NCI-H1092 (cell line): Measurements from ENCODE around the gene ZNF217.
"Not testable (repeated sequence)": the region's sequence is repeated elsewhere in the genome, so short reads cannot be mapped to it uniquely, and the experiment has no call there.

Source experiments
- DNase-seq: peaks from one replicate; lab custom pipeline; 2025; lab: John Stamatoyannopoulos, UW

The ZNF217 gene

DNA sequence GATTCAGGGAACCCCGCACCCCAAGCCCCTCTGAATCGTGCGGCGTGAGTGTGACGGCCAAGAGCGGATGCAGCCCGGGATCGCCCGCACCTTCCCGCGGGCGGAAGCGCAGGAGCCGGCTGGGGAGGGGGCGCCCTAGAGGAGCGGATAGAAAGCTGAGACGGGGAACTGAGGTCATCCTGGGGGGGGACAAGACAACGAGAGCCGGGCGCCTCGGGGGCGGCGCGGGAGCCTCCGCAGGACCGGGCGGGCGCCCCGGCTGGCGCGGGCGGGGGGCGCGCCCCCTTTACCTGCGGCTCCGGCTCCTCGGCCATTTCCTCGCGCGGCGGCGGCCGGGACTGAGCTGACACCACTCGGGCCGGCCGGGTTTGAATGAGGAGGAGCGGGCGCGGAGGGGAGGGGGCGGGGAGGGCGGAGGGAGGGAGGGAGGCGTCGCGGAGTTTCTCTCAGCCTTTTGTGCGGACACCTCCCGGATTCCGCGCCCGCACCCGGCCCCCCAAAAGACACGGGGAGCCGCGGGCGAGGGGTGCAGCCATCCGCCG, at the start of gene ZNF217:
TSS of gene ZNF217 (minus strand) at position 374 of the 542 bp plus-strand sequence. CDS start 11,013 bp downstream, outside the sequence.
- not testable (repeated sequence) for DNase-seq

DNA sequence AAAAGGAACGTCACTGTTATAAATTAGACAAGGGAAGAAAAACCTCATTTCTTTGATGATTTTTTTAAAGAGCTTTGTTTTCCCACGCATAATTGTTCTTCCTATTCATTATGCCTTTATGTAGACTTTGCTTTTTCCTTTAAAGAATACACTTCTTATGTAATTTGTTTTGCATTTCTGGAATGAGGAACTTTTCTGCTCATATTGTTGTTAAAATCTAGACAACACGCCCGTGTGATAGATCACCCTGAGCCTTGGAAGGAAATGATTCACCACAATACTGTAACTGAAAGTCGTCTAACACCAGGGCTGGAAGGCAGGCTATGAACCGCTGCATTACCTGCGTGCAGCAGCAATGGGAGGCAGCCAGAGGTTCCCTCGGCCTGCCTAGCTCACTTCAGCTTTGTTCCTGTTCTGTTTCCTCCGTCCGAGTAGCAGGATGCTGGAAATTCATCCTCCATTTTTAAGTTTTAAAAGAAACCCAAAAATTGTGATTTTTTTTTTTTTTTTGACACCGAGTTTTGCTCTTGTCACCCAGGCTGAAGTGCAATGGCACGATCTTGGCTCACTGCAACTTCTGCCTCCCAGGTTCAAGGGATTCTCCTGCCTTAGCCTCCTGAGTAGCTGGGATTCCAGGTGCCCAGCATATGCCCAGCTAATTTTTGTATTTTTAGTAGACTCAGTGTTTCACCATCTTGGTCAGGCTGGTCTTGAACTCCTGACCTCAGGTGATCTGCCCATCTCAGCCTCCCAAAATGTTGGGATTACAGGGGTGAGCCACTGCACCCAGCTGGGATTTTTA, 49.6 kb upstream of the ZNF217 start:
- DNase-seq: no peak

DNA sequence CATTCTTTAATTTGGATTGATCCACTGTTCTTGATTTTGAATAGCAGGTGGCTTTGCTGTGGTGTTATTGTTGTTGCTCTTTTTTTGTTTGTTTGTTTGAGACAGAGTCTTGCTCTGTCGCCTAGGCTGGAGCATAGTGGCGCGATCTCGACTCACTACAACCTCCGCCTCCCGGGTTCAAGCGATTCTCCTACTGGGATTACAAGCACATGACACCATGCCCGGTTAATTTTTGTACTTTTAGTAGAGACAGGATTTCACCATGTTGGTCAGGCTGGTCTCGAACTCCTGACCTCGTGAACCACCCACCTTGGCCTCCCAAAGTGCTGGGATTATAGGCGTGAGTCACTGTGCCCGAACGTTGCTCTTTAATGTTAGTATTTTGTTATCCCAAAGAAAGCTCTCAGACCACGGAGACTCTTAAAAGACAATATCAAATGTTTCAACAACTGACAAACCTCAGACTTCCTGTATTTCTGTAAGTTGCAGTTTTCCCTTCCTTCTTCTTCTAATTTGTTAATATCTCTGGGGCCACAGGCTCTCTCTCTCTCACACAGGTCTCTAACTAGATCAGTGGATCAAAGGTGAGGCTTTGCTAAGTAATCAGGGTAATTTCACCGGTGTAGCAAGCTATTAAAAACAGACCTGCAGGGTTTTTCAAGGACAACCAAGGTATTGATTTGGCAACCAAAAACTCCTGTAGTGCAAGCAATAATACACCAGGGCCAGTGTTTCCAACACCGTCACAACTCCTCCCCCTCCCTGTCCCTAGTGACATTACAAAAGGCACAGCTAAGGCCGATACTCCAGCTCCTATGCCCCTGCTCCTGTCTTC, 48.8 kb upstream of the ZNF217 start:
- DNase-seq: no peak

DNA sequence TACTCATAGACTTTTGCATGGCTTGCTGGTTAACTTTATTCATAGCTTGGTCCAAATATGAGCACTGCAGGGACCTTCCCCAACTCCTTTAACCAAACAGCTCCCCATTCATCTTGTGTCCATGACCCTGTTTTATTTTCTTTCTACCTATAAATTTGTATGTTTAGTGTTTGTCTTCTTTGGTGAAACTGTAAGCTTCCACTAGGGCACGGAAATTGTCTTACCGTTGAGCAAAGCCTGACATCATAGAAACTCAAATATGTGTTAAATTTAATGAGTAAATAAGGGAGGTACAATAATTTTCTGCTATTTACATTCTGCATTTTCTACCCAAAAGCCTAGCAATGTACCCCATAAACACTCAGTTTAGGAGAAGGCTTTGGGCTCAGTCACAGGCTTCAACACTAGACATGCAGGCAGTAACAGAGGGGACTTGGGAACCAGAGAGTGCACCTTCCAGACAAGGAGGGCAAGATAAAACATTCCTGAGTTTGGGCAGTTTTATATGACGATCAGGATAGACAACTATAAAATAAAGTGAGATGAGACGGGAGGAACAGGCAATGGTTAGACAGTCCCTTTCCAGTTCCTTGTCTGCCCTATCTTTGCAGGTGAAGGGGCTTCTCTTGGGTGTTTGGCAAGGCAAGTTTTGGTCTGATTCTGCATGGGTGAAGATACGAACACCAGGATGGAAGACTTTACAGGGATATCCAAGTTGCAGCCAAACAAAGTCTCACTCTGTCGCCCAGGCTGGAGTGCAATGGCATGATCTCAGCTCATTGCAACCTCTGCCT, 46.2 kb upstream of the ZNF217 start:
- DNase-seq: no peak

DNA sequence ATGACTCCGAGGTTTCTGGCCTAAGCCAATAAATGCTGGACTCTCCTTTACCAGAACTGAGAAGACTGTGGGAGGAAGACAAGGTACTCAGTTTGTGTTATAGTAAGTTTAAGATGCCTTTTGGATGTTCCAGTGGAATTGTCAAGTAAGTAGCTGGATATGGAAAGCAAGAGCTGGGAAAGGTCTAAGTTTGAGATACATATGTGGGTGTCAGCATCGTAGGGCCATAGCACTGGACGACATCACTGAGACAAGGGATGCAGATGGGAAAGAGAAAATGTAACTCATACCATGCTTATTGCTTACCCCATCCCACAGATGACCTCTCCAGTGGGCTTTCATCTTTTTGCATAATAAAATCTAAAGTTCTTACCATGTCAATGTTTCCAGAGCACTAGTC, 45.5 kb upstream of the ZNF217 start:
- DNase-seq: no peak

DNA sequence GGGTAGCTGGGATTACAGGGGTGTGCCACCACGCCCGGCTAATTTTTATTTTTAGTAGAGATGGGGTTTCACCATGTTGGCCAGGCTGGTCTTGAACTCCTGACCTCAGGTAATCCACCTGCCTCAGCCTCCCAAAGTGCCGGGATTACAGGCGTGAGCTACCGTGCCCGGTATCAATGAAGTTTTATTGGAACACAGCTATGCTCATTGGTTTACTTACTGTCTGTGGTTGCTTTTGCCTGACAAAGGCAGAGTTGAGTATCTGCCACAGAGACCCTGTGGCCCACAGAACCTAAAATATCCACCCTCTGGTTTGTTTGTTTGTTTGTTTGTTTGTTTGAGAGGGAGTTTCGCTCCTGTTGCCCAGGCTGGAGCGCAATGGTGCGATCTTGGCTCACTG, 43.7 kb upstream of the ZNF217 start:
- DNase-seq: not testable (repeated sequence)

DNA sequence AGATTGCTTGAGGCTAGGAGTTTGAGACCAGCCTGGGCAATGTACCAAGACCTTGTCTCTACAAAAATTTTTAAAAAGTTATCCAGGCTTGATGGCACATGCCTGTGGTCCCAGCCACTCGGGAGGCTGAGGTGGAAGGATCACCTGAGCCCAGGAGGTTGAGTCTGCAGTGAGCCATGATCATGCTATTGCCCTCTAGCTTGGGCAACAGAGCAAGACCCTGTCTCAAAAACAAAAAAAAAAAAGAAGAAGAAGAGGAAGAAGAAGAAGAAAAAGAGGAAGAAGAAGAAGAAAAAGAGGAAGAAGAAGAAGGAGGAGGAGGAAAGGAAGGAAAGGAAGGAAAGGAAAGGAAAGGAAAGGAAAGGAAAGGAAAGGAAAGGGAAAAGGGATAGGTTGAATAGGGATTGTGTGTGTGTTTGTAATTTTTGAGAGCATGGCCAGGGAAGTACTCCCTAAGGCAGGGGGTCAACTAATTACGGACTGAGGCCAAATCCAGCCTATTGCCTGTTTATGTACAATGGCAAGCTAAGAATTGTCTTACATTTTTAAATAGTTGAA, 43.0 kb upstream of the ZNF217 start:
- DNase-seq: no peak

DNA sequence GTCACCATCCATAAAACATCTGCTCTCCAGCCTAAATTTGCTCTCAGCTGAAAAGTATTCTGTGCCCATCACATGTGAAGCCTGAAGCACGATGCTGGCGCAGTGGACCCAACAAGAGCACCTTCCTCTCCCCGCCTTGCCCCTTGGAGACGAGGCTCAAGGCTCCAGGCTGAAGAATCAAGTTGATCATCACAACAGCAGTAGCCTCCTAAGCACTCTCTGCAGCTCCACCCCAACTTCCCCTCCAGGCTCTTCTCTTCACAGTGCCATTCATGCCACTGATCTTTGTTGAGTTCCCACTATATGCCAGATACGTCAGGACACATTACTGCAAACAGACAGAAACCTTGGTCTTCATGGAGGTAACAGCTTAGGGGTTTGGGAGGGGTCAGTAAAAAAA, 41.6 kb upstream of the ZNF217 start:
- DNase-seq: no peak

DNA sequence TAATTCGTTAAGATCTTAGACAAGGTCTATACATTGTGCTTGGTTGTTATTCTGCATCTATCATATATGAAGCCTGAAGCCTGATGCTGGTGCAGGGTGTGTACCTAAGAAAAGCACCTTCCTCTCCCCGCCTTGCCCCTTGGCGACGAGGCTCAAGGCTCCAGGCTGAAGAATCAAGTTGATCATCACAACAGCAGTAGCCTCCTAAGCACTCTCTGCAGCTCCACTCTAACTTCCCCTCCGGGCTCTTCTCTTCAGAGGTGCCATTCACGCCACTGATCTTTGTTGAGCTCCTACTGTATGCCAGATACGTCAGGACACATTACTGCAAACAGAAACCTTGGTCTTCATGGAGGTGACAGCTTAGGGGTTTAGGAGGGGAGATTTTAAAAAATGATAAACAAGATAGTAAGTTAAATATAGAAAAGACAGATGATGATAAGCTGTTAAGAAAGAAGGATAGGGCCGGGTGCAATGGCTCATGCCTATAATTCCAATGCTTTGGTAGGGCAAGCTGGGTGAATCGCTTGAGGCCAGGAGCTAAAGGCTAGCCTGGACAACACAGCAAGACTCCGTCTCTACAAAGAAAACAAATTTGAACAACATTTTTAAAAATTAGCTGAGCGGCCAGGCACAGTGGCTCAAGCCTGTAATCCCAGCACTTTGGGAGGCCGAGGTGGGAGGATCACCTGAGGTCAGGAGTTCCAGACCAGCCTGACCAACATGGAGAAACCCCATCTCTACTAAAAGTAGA, 38.4 kb upstream of the ZNF217 start:
- no peak for DNase-seq

DNA sequence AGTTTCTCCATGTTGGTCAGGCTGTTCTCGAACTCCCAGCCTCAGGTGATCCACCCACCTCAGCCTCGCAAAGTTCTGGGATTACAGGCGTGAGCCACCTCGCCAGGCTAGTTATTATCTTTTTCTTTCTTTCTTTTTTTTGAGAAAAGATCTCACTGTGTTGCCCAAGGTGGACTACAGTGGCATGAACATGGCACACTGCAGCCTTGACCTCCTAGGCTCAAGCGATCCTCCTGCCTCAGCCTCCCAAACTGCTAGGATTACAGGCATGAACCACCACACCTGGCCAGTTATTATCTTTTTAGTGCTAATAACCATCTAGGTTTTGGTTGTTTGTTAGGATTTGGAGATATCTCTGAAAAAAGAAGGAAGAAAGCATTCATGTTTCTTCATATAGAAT, 35.8 kb upstream of the ZNF217 start:
- no peak for DNase-seq

DNA sequence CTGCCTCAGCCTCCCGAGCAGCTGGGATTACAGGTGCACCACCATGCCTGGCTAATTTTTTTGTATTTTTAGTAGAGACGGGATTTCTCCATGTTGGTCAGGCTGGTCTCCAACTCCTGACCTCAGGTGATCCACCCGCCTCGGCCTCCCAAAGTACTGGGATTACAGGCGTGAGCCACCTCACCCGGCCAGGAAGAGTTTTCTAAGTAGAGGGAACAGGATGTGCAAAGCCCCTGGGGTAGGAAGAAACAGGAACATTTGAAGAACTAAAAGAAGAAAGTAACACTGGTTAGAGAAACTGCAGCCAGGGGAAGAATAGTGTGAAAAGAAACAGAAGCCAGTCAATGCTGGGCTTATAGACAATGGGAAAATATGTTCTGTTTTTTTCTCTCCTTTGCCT, 35.1 kb upstream of the ZNF217 start:
- DNase-seq: not testable (repeated sequence)

DNA sequence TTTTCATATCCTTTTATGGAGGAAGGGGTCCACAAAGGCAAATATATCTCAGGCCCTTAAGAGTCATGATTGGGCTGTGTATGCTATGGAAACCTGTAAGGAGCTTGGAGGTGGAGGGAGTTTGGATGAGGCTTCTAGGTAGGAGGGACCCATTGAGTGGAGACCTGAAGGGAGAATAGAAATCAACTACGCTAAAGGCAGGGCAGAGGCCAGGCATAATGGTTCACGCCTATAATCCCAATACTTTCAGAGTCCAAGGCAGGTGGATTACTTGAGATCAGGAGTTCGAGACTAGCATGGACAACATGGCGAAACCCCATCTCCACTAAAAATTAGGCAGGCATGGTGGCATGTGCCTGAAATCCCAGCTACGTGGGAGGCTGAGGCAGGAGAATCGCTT, 34.4 kb upstream of the ZNF217 start:
- no peak for DNase-seq

DNA sequence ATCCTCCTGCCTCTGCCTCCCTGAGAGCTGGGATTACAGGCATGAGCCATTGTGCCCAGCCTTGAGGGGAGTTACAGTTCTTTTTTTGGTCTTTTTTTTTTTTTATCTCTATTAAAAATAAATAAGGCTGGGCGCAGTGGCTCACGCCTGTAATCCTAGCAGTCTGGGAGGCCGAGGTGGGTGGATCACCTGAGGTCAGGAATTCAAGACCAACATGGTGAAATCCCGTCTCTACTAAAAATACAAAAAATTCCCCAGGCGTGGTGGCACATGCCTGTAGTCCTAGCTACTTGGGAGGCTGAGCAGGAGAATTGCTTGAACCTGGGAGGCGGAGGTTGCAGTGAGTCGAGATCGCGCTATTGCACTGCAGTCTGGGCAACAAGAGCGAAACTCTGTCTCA, 33.4 kb upstream of the ZNF217 start:
- DNase-seq: not testable (repeated sequence)

DNA sequence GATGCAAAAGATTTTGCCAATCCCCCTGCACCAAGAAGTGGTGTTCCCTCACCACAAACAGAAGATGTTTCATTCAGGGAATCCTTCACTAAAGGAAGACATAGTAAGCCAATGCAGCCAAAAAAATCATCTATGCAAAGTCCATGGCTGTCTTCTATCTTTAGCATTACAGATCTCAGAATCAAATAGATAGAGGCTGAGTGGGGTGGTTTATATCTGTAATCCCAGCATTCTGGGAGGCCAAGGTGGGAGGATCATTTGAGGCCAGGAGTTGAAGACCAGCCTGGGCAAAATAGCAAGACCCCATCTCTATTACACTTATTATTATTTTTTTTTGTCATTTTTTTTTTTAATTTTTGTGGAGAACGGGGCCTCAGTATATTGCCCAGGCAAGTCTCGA, 32.9 kb upstream of the ZNF217 start:
- DNase-seq: no peak

DNA sequence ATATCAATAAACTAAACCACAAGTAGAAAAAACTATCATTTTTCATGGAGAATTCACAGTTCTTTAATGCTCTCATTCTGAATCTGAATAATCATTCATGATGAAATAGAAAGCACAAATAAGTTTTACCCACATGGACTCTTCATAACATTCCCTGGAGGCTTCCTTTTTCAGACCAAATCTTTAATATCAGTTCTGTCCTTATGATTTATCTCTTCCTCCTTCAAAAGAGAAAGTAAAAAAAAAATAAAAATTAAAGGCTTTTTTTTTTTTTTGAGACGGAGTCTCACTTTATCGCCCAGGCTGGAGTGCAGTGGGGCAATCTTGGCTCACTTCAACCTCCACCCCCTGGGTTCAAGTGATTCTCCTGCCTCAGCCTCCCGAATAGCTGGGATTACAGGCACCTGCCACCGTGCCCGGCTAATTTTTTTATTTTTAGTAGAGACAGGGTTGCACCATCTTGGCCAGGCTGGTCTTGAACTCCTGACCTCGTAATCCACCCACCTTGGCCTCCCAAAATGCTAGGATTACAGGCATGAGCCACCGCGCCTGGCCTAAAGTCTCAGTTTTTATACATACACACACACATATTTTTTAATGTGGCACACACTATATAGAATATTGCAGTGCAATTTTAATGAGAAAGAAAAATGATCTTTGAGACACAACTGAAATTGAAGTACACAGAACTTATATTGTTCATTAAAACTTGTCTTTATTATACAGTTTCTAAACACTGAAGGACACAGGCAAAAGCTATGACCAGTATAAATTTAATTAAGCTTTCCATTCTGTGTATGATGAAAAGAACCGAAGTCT, 31.9 kb upstream of the ZNF217 start:
- DNase-seq: no peak

DNA sequence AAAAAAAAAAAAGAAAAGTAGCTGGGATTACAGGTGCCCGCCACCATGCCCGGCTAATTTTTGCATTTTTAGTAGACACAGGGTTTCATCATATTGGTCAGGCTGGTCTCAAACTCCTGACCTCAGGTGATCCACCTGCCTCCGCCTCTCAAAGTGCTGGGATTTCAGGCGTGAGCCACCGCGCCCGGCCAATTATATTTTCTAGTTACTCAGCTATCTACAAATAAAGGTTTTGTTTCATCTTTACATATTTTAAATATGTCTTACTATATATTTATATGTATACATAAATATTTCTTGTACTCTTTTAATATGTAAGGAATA, 31.2 kb upstream of the ZNF217 start:
- not testable (repeated sequence) for DNase-seq

DNA sequence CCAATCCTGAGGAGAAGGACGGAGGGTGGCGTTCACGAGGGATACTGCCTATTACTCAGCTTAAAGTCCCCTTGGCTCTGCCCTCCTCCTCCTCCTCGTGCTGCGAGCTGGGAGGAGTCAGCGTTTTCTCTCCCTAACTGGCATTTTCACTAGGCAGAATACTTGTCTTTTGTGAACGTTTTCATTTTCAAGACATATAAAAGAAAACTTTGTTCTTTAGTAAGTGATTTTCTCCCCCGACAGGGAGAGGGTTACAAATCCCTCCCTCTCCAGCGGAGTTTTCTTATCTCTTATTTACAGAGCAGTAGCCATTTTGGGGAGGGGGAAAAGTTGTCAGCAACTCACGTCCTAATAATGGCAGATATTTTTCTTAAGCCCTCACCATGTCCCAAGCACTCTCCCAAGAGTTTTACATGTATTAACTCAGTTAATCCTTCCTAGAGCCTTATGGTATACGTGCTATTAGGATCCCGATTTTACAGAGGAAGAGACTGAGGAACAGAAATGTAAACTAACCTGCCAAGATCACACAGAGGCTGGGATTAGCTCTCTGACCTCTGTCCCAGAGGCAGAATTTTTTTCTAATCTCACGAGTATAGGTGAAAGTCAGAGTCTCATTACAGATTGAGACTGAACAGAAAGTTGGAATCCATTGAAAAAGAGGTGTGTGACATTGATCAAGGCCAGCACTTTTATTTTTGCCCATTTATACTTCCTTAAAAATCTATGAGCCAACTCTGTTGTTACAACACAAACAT, 30.0 kb upstream of the ZNF217 start:
- DNase-seq: no peak

DNA sequence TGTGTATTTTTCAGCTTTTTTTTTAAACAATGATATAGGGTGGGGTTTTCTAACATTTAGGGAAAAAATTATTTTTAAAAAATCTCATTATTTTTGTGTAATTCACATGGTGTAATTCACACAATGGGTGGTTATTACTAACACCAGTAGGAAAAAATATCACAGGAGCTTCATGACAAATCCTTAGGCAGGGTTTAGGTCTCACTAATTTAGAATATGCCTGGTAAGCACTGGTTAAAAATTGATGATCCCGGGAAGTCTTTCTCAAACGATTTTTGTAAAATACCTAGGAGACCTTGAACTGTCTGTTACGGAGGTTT, 29.5 kb upstream of the ZNF217 start:
- no peak for DNase-seq

DNA sequence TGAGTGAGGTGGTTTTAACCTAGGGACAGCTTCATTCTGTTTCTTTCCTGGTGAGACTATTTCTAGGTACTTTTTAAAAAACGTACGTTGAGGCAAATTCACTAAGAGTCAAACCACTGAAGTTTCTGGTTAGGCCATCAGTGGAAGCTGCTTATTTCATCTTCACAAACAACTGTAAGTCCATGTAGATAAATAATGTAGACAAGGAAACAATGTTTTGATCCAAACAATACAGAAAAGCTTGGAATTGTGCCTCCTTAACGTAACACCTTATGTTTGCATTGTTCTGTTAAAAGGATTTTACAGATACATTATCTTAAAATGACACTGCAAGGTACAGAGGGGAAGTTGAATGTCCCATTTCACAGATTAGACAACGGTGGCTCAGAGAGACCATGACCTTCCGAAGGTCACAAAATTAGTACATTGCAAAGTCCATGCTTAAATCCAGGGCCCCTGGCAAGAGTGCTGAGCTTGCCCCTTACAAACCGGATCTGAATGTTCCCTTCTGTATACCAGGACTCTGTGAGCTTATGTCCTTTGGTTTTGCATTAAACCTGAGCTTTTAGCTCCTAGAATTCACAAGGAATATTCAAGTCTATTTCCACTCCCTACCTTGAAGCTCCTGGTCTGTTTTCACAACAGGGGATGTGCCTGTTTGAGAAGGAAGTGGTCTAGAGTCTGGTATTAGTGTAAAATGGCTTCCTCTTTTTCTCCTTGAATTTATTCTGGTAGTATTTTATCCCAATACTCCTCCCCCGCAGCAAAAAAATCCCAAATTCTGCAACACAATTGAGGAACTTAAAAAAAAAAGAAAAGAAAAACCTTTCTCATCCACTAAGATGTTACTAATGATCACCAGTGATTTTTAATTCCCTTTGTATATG, 28.9 kb upstream of the ZNF217 start:
- no peak for DNase-seq
